HepG2 (cell line): ENCODE results near the gene RNF149. TPM values are rescaled to one million over a fixed set of nuclear protein-coding genes. Genes with fewer than 3 reads are reported as not detected.

ENCODE experiments used
- DNMT1 ChIP-seq: sonication (generic); formaldehyde crosslinking; IDR thresholded peaks from 2 replicates; pipeline ENCODE4 v1.5.1; 2020; ENCODE audit warnings: mild to moderate bottlenecking, missing genetic modification reagents
- ELF3 ChIP-seq: IDR thresholded peaks from 2 replicates; pipeline ENCODE4 v1.6.1; 2016; ENCODE audit warnings: missing genetic modification reagents, missing compliant biosample characterization
- FOXJ3 ChIP-seq: sonication (generic); formaldehyde crosslinking; IDR thresholded peaks from 2 replicates; pipeline ENCODE4 v1.4.0; 2020; ENCODE audit warnings: missing genetic modification reagents, mild to moderate bottlenecking, borderline replicate concordance
- HCFC1 ChIP-seq: fragments of 150-350 bp; IDR thresholded peaks from 2 replicates; pipeline ENCODE4 v1.6.1; 2014; ENCODE audit warnings: low read depth, low read length
- HNF4A ChIP-seq: sonication (generic); formaldehyde crosslinking; IDR thresholded peaks from 2 replicates; pipeline ENCODE4 v1.4.0; 2020; ENCODE audit warnings: missing genetic modification reagents
- KDM4B ChIP-seq: sonication (generic); formaldehyde crosslinking; IDR thresholded peaks from 2 replicates; pipeline ENCODE4 v1.4.0; 2020; ENCODE audit warnings: missing genetic modification reagents
- KLF11 ChIP-seq: IDR thresholded peaks from 2 replicates; pipeline ENCODE4 v1.6.1; 2016; ENCODE audit warnings: missing compliant biosample characterization
- KMT2B ChIP-seq: IDR thresholded peaks from 2 replicates; pipeline ENCODE4 v1.6.1; 2016; ENCODE audit warnings: missing genetic modification reagents, missing compliant biosample characterization
- SNRNP70 ChIP-seq: fragments of 200-400 bp; formaldehyde crosslinking; IDR thresholded peaks from 2 replicates; pipeline ENCODE4 v1.6.1; 2017; ENCODE audit warnings: mild to moderate bottlenecking, low read depth, low read length, moderate library complexity
- SOX6 ChIP-seq, 2 experiments: fragments of 450-650 bp in 1 of 2; sonication (generic) in 1 of 2; formaldehyde crosslinking in 1 of 2; IDR thresholded peaks; 2 replicates each; pipeline versions ENCODE4 v1.4.0 to v1.6.1; 2017 to 2020; ENCODE audit warnings: antibody characterized with exemption in 1 of 2, mild to moderate bottlenecking in 1 of 2, missing genetic modification reagents in 1 of 2
- STAT6 ChIP-seq: sonication (generic); formaldehyde crosslinking; IDR thresholded peaks from 2 replicates; pipeline ENCODE4 v1.4.0; 2020; ENCODE audit warnings: missing genetic modification reagents, mild to moderate bottlenecking, borderline replicate concordance
- TERF1 ChIP-seq: sonication (generic); formaldehyde crosslinking; IDR thresholded peaks from 2 replicates; pipeline ENCODE4 v1.8.0; 2022; ENCODE audit warnings: mild to moderate bottlenecking, missing genetic modification reagents, moderate library complexity
- TFE3 ChIP-seq: IDR thresholded peaks from 2 replicates; pipeline ENCODE4 v1.6.1; 2016
- ZMYM2 ChIP-seq: sonication (generic); formaldehyde crosslinking; IDR thresholded peaks from 2 replicates; pipeline ENCODE4 v1.8.0; 2022; ENCODE audit warnings: mild to moderate bottlenecking, missing genetic modification reagents
- ZNF280B ChIP-seq: sonication (generic); formaldehyde crosslinking; IDR thresholded peaks from 2 replicates; pipeline ENCODE4 v1.5.0; 2020; ENCODE audit warnings: missing genetic modification reagents, mild to moderate bottlenecking, borderline replicate concordance
- ZNF512 ChIP-seq: sonication (generic); formaldehyde crosslinking; IDR thresholded peaks from 2 replicates; pipeline ENCODE4 v1.4.0; 2020; ENCODE audit warnings: mild to moderate bottlenecking, missing genetic modification reagents
- ZNF704 ChIP-seq: sonication (generic); formaldehyde crosslinking; IDR thresholded peaks from 2 replicates; pipeline ENCODE4 v1.8.1; 2023; ENCODE audit warnings: mild to moderate bottlenecking, inconsistent platforms, moderate library complexity, missing genetic modification reagents, borderline replicate concordance
- polyA plus RNA-seq, 8 experiments: library from polyadenylated mRNA; depleted of rRNA in 3 of 8; stranded (reverse) in 7 of 8; unstranded in 1 of 8; fragments of >200 nt; fragmentation: Illumina TruSeq in 4 of 8; extraction: Trizol in 4 of 8; gene quantifications; 2 replicates each; pipeline versions ENCODE4 v1.2.1 to v1.2.3, GENCODE V29; 2011 to 2016; ENCODE audit warnings: low read depth in 4 of 8, missing spikeins in 1 of 8, mixed read lengths in 1 of 8; ENCODE audit not compliant: insufficient read depth in 1 of 8
- total RNA-seq, 5 experiments: library from RNA; depleted of rRNA; stranded (reverse); fragments of >200 nt; fragmentation: Illumina TruSeq; extraction: Trizol; gene quantifications; 2 replicates each; pipeline ENCODE4 v1.2.3, GENCODE V29; 2016; ENCODE audit warnings: low read depth in 1 of 5

RNF149 gene
- total and polyA plus RNA-seq, 2 of the 13 experiments (the other 11 are each of a cell fraction or from before 2014, with no cell fraction given): 87.6 to 109 TPM

GRCh38 chr2:101238930-101239759 lies 69.4 kb downstream of the RNF149 start (continued):
- TF ChIP-seq FOXJ3: no peak
- TF ChIP-seq STAT6 (CRISPR knock-in tag): peak; percentile 21; the same call in 1 of the 2 replicates
- peak; percentile 2; the same call in 1 of the 2 replicates for TF ChIP-seq KLF11 (CRISPR knock-in tag)
- no peak for TF ChIP-seq SNRNP70
- no peak for TF ChIP-seq ZNF280B (CRISPR knock-in tag)
- TF ChIP-seq KDM4B: no peak
- TF ChIP-seq HNF4A (CRISPR knock-in tag): 0 out of 2 replicates have a peak, but pooled peaks have one; percentile 10
- 0 out of 2 replicates have a peak, but pooled peaks have one; percentile 21 for TF ChIP-seq DNMT1 (CRISPR knock-in tag)
- TF ChIP-seq TFE3: peak; percentile 81
- no peak for TF ChIP-seq TERF1 (CRISPR knock-in tag)
- TF ChIP-seq KMT2B (CRISPR knock-in tag): no peak; the same call in 1 of the 2 replicates
- no peak for TF ChIP-seq ZMYM2 (CRISPR knock-in tag)
- TF ChIP-seq ZNF512 (CRISPR knock-in tag): no peak
- peak; percentile 94 for TF ChIP-seq ELF3 (CRISPR knock-in tag)
- no peak for TF ChIP-seq HCFC1
- TF ChIP-seq SOX6 (IDR thresholded peaks at IDR 0.05): no peak
- TF ChIP-seq SOX6 (CRISPR knock-in tag; IDR thresholded peaks at IDR 0.05): peak; percentile 88
- TF ChIP-seq ZNF704: no peak
